ENCODE measurements around the gene SUFU. TPM values are rescaled to one million over a fixed set of nuclear protein-coding genes. Genes with fewer than 3 reads are reported as not detected.
A peak's percentile ranks its signal among the peaks of the same experiment; 100 is the strongest.
"Not testable (repeated sequence)": the region's sequence is repeated elsewhere in the genome, so short reads cannot be mapped to it uniquely, and the experiment has no call there.

Gene SUFU
- 10 to 100 TPM; 13.4 to 14.2 TPM for total RNA-seq

DNA sequence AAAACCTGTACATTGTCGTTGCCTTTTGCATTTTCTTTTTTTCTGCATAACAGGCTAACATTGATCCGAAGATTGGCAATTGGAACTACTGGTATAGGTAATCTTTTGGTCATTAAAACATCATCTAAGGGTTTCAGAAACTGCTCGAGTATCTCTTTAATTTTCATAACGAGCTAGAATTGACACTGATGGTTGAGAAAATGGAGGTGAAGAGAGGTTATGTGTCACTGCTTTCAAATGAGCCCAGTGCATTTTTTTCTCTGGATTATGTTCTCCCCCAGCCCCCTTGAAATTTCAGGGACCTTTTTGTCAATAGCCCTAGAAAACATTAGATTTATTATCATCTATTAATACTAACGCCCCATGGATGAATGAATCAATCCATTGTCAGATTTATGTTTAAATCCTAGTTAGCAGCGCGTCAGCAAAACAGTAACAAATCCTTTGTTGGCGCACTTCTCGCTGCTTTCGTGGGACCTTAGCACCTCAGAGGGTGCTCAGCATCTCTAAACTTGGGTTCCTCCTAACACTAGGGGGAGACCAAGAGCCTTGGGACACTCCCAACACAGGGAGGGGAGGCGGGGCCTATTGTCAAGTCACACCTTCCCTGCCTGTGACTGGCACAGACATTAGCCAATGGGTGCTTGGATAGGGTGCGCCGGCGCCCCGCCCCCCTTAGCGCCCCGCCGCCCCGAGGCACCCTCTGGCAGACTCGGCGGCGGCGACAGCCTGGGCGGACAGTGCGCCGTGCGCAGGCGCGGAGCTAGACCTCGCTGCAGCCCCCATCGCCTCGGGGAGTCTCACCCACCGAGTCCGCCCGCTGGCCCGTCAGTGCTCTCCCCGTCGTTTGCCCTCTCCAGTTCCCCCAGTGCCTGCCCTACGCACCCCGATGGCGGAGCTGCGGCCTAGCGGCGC, at the start of gene SUFU:
TSS of gene SUFU (plus strand) at position 709 of the 915 bp plus-strand sequence. CDS start at position 890, 181 bp downstream.
- no peaks in the 10 kb centered on the region for H3K9me3 Mint-ChIP-seq
- DNase-seq: peak; percentile 100
- H3K4me3 Mint-ChIP-seq: no peak within 1 kb of the TSS
- peaks cover 17% of the 10 kb centered on the region for H3K36me3 Mint-ChIP-seq (ENCODE audit: low read depth)
- peak within 1 kb of the TSS; percentile 87 for H3K27ac Mint-ChIP-seq
- H3K27me3 Mint-ChIP-seq: no peaks in the 10 kb centered on the region
- H3K4me1 Mint-ChIP-seq: peaks cover 40% of the 10 kb centered on the region
- ChIA-PET CTCF (interaction anchor here (0.6 to 3.8 kb wide), 30 partner anchors 8 to 238 kb away, joined by 3 to 36 read pairs (median 4); partner anchors contain the start of genes ARL3, C10orf95 and TRIM8), POLR2A (interaction anchor here (0.6 kb wide), 1 partner anchor 1182 kb away, joined by 3 read pairs; no protein-coding TSS in a partner anchor)

DNA sequence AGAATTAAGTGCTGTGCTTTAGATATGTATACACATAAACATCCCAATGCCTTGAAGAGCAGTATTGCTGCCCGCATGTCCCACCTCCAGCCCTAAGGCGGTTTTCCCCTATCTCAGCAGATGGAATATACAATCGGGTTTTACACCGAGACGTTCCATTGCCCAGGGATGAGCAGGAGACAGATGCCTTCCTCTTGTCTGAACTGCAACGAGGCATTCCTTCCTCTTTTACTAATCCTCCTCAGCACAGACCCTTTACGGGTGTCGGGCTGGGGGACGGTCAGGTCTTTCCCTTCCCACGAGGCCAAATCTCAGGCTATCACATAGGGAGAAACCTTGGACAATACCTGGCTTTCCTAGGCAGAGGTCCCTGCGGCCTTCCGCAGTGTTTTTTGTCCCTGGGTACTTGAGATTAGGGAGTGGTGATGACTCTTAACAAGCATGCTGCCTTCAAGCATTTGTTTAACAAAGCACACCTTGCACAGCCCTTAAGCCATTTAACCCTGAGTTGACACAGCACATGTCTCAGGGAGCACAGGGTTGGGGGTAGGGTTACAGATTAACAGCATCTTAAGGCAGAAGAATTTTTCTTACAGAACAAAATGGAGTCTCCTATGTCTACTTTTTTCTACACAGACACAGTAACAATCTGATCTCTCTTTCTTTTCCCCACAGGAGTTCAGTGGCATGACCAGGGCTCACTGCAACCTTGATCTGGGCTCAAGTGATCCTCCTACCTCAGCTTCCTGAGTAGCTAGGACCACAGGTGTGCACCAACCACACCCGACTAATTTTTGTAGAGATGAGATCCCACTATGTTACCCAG, 48.9 kb upstream of the SUFU start:
- CTCF ChIA-PET, H3K27ac Mint-ChIP-seq, POLR2A ChIA-PET, H3K4me3 Mint-ChIP-seq, H3K27me3 Mint-ChIP-seq, DNase-seq, H3K9me3 Mint-ChIP-seq: not testable (repeated sequence)
- H3K4me1 Mint-ChIP-seq: peaks cover 33% of the 10 kb centered on the region
- H3K36me3 Mint-ChIP-seq (ENCODE audit: low read depth): peaks cover 15% of the 10 kb centered on the region

DNA sequence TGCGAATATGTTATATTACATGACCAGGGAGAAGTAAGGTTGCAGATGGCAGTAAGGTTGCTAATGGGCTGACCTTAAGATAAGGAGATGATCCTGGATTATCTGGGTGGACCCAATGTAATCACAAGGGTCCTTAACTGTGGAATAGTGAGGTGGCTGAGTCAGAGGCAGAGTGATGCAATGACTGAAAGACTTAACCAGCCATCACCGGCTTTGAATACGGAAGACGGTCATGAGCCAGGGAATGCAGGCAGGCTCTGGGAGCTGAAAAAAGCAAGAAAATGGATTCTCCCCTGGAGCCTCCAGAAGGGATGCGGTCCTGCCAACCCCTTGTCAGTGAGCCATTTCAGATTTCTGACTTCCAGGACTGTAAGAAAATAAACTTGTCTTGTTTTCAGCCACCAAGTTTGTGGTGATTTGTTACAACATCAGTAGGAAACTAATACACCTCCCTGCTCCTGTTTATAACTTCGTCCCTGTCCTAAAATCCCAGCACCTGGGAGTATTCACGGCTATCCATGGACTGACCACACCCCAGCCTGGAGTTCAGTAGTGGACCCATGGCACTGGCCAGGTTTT, 47.8 kb upstream of the SUFU start:
- Mint-ChIP-seq H3K9me3 (no peaks in the 10 kb centered on the region), H3K4me3 (no peak overlapping the region), H3K36me3 (ENCODE audit: low read depth) (peaks cover 15% of the 10 kb centered on the region), H3K4me1 (peaks cover 41% of the 10 kb centered on the region), H3K27ac (peak overlapping the region; percentile 41), H3K27me3 (no peaks in the 10 kb centered on the region)
- DNase-seq: no peak
- ChIA-PET CTCF (interaction anchor here (0.6 to 1.3 kb wide), 2 partner anchors 65 to 84 kb away, joined by 3 to 4 read pairs; no protein-coding TSS in a partner anchor), POLR2A (no interaction called here)

DNA sequence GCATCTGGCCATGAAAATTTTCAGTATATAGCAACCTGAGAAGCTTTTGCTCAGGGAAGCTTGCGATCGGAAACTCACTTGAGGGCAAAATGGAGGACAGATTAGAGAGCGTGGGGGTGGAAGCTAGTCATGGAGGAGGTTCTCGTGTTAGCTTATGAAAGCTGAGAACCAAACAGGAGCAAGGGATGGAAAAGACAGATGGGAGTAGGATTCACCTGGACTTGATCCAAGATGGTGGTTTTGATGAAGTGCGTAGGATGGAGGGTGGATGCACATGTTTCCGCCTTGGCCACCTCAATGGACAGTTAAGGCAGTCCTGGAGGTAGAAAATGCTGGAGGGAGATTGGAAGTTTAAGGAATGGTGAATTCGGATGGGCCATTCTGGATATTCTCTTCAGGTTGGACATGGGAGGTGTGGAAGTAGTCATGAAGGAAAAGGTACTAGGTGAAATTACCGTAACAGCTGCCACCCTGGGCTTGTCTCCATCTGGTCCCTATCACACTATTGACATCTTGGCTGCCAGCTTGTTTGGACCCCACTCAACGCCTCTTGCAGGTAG, 46.1 kb upstream of the SUFU start:
- Mint-ChIP-seq H3K27me3 (no peaks in the 10 kb centered on the region), H3K9me3 (no peaks in the 10 kb centered on the region), H3K4me3 (no peak overlapping the region), H3K27ac (no peak overlapping the region), H3K4me1 (peaks cover 46% of the 10 kb centered on the region), H3K36me3 (ENCODE audit: low read depth) (peaks cover 8% of the 10 kb centered on the region)
- ChIA-PET CTCF (interaction anchor here (0.8 to 1.3 kb wide), 3 partner anchors 35 to 226 kb away, joined by 3 to 5 read pairs (median 3); no protein-coding TSS in a partner anchor), POLR2A (interaction anchor here (0.7 kb wide), 1 partner anchor 64 kb away, joined by 3 read pairs; no protein-coding TSS in a partner anchor)
- DNase-seq: no peak

DNA sequence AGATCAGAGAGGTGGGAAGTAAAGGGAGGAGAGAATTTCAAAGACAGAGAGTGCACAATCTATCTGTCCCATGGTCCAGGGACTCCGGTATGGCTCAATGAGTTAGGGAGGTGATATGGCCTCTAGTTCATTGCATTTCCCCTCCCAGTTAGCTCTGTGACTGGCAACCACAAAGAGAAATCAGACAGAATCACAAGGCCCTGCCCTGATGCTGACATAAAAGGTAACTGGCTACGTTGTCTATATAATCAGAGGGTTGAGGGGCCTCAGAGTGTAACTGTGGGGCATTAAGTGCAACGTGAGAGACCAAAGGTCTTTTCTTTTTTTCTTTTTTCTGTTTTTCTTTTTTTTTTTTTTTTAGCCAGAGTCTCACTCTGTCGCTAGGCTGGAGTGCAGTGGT, 45.1 kb upstream of the SUFU start:
- CTCF ChIA-PET: interaction anchor here (1.0 to 1.3 kb wide), 2 partner anchors 55 to 227 kb away, joined by 3 to 5 read pairs; no protein-coding TSS in a partner anchor

DNA sequence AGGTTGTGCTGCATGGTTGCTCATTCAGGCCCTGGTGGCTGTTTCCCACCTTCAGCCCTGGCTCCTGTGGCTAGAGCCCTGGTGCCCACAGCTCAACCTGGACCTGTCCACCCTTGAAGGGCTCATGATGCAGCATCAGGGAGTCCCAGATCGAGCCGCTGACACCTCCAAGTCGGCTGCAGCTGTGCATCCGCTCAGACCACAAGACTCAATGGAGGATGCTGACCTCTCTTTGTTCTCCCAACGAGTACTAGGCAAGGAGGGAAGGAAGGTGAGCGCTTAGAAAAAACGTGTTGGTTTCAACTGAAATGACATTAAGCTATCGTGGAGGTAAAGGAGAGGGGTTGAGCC, 43.0 kb upstream of the SUFU start:
- Mint-ChIP-seq H3K27ac (peak overlapping the region; percentile 85), H3K4me1 (peaks cover 31% of the 10 kb centered on the region), H3K9me3 (no peaks in the 10 kb centered on the region), H3K36me3 (ENCODE audit: low read depth) (peaks cover 2% of the 10 kb centered on the region), H3K4me3 (peak overlapping the region; percentile 85), H3K27me3 (no peaks in the 10 kb centered on the region)
- ChIA-PET CTCF (interaction anchor here (0.6 to 5.0 kb wide), 8 partner anchors 9 to 123 kb away, joined by 3 to 37 read pairs (median 6); partner anchors contain the start of genes C10orf95 and SUFU), POLR2A (no interaction called here)
- no peak for DNase-seq

More for the DNA sequence above, 45.1 kb upstream of the SUFU start:
- POLR2A ChIA-PET: interaction anchor here (0.6 kb wide), 1 partner anchor 10 kb away, joined by 4 read pairs; no protein-coding TSS in a partner anchor
- Mint-ChIP-seq H3K4me3 (no peak overlapping the region), H3K27me3 (no peaks in the 10 kb centered on the region), H3K36me3 (ENCODE audit: low read depth) (peaks cover 3% of the 10 kb centered on the region), H3K9me3 (no peaks in the 10 kb centered on the region), H3K27ac (no peak overlapping the region), H3K4me1 (peaks cover 43% of the 10 kb centered on the region)
- no peak for DNase-seq

DNA sequence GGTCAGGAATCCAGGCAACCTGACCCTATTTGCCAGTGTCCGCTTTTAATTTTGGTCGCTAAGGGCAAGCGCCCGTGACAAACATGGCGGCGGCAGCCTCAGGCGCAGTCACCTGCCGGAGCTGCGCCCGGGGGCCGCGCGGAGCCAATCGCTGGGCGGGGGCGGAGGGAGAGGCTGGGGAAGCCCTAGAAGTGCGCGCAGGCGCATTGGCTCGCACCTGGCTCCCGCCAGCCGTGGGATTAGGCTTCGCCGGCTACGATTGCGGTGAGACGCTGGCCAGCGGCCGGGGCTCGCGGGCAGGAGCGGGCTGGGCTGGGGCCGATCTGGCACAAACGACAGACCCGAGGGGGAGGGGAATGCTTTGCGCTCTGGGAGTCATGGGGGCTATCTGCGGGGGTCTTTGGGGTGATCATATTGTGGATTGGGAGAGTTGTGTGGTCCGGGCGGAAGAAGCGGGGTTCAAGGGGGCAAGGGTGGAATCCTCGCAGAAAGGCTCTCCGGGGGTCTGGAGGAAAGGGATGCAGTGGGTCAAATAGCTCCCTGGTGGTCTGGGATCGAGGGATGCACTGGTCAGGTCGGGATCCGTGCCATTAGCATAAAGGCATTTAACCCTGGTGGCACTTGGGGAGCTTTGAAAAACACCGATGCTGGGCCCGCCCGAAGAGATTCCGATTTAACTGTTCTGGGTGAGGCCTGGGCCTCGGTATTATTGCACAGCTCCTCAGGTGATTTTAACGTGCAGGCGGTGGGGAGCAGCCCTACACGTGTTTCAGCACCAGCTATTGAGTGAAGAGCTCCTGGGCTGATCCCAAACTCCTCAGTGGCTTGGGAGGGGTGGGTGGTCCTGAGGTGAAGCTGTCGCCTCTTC, 42.4 kb upstream of the SUFU start:
- peak; percentile 92 for DNase-seq
- ChIA-PET POLR2A (interaction anchor here (0.6 to 1.2 kb wide), 3 partner anchors 11 to 29 kb away, joined by 3 to 8 read pairs (median 3); partner anchors contain the start of gene CUEDC2), CTCF (interaction anchor here (0.6 to 5.0 kb wide), 14 partner anchors 10 to 645 kb away, joined by 3 to 37 read pairs (median 4); partner anchors contain the start of genes C10orf95 and SUFU)
- Mint-ChIP-seq H3K4me1 (peaks cover 31% of the 10 kb centered on the region), H3K9me3 (no peaks in the 10 kb centered on the region), H3K36me3 (ENCODE audit: low read depth) (peaks cover 2% of the 10 kb centered on the region), H3K27ac (peak overlapping the region; percentile 85), H3K4me3 (peak overlapping the region; percentile 85), H3K27me3 (no peaks in the 10 kb centered on the region)

DNA sequence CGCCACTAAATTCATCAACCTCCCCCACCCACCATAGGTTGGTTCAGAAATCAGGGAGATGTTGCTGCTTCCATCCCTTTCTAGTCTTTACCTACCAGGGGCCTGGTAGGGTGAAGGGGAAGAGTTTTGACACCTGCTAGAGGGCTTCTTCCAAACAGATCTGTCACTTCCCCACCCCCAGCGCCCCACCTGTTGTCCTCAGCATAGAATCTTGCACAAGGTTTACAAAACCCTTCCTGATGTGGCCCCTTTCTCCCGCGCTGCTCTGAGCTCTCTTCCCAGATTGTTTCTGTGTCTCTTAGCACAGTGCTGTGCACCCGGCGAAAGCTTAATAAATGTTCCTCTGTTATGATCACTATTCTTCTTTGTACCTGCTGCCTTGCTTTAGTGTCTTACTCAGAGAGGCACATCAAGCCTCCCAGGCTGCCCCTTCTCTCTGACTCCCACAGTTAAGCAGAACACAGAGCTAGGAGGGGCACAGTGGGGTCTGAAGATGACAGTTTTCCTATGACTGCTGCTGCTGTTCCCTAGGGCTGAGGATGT, 41.2 kb upstream of the SUFU start:
- Mint-ChIP-seq H3K4me1 (peaks cover 31% of the 10 kb centered on the region), H3K4me3 (peak overlapping the region; percentile 85)
- POLR2A ChIA-PET: interaction anchor here (1.2 kb wide), 1 partner anchor 13 kb away, joined by 8 read pairs; no protein-coding TSS in a partner anchor

DNA sequence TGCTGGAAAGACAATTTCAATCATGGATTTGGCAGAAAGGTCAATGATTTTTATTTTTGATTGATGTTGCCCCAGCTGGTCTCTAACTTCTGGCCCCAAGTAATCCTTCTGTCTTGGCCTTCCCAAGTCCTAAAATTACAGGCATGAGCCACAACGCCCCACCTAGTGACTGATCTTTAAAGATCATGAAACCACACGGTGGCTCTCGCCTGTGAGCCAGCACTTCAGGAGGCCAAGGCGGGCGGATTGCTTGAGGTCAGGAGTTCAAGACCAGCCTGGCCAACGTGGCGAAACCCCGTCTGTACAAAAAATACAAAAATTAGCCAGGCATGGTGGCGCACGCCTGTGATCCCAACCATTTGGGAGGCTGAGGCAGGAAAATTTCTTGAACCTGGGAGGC, 39.8 kb upstream of the SUFU start:
- ChIA-PET CTCF (interaction anchor here (0.7 to 5.0 kb wide), 2 partner anchors 13 to 77 kb away, joined by 3 to 37 read pairs; partner anchors contain the start of gene C10orf95), POLR2A (interaction anchor here (0.7 kb wide), 1 partner anchor 92 kb away, joined by 10 read pairs; no protein-coding TSS in a partner anchor)
- no peak for DNase-seq
- H3K9me3 Mint-ChIP-seq: no peaks in the 10 kb centered on the region
- H3K36me3 Mint-ChIP-seq (ENCODE audit: low read depth): peaks cover 2% of the 10 kb centered on the region
- H3K4me3 Mint-ChIP-seq: no peak overlapping the region
- H3K27ac Mint-ChIP-seq: no peak overlapping the region
- no peaks in the 10 kb centered on the region for H3K27me3 Mint-ChIP-seq
- peaks cover 33% of the 10 kb centered on the region for H3K4me1 Mint-ChIP-seq

More for the DNA sequence above, 41.2 kb upstream of the SUFU start:
- DNase-seq: no peak
- Mint-ChIP-seq H3K27ac (no peak overlapping the region), H3K27me3 (no peaks in the 10 kb centered on the region), H3K9me3 (no peaks in the 10 kb centered on the region), H3K36me3 (ENCODE audit: low read depth) (peaks cover 2% of the 10 kb centered on the region)
- CTCF ChIA-PET: interaction anchor here (0.6 to 5.0 kb wide), 4 partner anchors 11 to 647 kb away, joined by 3 to 37 read pairs (median 6); partner anchors contain the start of genes C10orf95 and CUEDC2

DNA sequence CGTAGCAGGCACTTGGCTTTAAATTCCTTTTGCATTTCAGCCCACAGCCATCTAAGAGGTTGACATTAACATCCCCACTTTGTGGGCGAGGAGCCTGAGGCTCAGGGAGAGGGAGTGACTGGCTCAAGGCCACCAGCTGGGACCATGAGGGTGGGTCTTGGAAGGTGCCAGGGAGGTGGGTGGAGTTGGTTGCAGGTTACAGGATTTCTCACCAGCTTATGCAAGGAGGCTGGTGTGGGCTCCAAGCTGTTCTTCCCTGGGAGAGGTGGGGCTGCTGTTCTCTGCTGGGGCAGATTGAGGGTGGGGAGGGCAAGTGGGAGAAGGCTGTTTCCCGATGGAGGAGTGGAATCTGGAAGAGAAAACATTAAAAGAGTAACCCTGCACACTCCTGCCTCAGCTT, 38.3 kb upstream of the SUFU start:
- DNase-seq: no peak
- Mint-ChIP-seq H3K27ac (no peak overlapping the region), H3K9me3 (no peaks in the 10 kb centered on the region), H3K36me3 (ENCODE audit: low read depth) (peaks cover 4% of the 10 kb centered on the region), H3K4me3 (no peak overlapping the region), H3K4me1 (peaks cover 36% of the 10 kb centered on the region), H3K27me3 (no peaks in the 10 kb centered on the region)
- POLR2A ChIA-PET: no interaction called here
- CTCF ChIA-PET: no interaction called here

DNA sequence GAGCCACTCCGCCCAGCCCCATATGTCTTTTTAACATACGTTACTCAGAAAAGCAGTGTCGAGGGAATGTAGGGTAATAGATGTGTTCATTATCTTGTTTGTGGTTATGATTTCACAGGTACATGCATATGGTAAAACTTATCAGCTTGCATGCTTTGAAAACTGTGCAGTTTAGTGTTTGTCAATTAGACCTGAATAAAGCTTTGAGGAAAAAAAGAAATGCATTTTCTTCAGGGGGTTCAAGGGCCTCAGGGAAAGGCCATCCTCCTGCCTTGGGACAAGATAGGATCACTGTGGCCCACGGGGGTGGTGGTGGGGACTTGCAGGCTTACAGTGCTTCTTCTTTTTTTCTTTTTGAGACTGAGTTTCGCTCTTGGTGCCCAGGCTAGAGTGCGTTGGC, 36.5 kb upstream of the SUFU start:
- H3K36me3 Mint-ChIP-seq (ENCODE audit: low read depth): peaks cover 4% of the 10 kb centered on the region

More for the DNA sequence above, 36.5 kb upstream of the SUFU start:
- Mint-ChIP-seq H3K27me3 (no peaks in the 10 kb centered on the region), H3K9me3 (no peaks in the 10 kb centered on the region), H3K4me1 (peaks cover 17% of the 10 kb centered on the region), H3K4me3 (no peak overlapping the region), H3K27ac (no peak overlapping the region)
- ChIA-PET CTCF (interaction anchor here (1.1 to 1.7 kb wide), 3 partner anchors 16 to 236 kb away, joined by 3 read pairs; no protein-coding TSS in a partner anchor), POLR2A (no interaction called here)
- no peak for DNase-seq
